ENCODE measurements around the gene TMEM234.

Gene TMEM234

DNA sequence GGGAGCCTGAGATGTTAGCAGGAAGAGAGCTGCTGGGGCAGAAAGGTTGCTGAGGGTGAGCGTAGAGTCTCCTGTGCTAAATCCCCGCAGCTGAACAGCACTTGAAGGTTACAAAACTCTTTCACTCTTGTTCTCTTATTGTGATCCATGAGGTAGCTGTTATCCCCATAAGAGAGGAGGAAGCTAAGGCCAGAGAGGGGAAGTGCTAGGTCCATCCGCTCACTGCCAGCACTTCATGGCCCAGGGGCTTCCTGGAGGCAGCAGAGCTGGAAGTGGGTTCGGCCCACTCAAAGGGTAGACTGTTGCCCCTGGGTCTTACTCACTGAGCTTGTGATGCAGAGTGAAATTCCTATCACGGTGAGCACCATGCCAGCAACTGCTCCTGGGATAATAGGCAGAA, 5.6 kb downstream of the TMEM234 start:
- H3K9me2 ChIP-seq (replicated peaks; ENCODE audit: insufficient read depth, low read length): no peaks in the 10 kb centered on the region

DNA sequence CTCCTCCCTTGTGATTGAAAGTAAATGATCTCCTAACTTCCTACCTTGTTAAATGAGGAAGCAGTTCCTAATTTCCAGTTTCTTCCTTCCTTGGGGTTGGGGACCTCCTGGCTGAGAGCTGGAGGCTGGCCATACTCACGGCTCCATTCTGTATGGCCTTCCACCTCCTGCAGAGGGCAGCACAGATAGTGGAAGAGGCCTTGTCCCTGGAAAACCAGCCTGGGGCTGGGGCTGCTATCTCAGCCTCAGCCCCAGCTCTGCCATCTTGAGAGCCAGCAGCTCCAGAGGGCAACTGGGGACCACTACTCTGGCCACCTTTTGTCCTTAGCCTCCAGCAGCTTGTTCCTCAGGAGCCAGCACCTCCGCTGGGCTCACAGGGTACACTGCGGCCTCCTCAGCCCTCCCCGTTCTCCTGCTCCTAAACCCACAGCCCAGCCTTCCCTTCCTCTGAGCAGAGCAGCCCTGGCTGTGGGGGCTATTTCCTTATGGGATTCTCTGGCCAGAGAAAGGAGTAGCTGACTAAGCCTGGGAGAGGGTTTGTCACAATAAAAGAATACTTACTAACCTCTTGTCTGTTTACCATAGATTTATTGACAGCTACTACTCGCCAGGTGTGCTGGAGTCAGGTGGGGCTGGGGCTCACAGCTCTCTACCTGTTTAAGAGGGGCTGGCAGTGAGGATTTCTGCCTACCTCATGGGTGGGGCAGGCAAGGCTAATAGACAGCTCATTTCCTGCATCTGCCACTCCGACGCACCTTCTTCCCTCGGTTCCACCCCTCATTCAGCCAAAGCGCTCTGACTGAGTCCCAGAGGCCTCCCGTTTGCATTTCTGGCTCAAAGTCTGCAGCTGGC, 6.3 kb downstream of the TMEM234 start:
- H3K4me3 ChIP-seq (ENCODE audit: insufficient read depth, low read length, poor library complexity, severe bottlenecking): no peak overlapping the region
- no peak overlapping the region for H3K4me2 ChIP-seq (ENCODE audit: low read depth, low read length, poor library complexity, severe bottlenecking)
- H3K36me3 ChIP-seq (ENCODE audit: low read length): no peaks in the 10 kb centered on the region
- H2AFZ ChIP-seq (ENCODE audit: low read depth, low read length, severe bottlenecking): no peak overlapping the region
- no peaks in the 10 kb centered on the region for H3K9me2 ChIP-seq (replicated peaks; ENCODE audit: insufficient read depth, low read length)
- TF ChIP-seq, protein P1, sequence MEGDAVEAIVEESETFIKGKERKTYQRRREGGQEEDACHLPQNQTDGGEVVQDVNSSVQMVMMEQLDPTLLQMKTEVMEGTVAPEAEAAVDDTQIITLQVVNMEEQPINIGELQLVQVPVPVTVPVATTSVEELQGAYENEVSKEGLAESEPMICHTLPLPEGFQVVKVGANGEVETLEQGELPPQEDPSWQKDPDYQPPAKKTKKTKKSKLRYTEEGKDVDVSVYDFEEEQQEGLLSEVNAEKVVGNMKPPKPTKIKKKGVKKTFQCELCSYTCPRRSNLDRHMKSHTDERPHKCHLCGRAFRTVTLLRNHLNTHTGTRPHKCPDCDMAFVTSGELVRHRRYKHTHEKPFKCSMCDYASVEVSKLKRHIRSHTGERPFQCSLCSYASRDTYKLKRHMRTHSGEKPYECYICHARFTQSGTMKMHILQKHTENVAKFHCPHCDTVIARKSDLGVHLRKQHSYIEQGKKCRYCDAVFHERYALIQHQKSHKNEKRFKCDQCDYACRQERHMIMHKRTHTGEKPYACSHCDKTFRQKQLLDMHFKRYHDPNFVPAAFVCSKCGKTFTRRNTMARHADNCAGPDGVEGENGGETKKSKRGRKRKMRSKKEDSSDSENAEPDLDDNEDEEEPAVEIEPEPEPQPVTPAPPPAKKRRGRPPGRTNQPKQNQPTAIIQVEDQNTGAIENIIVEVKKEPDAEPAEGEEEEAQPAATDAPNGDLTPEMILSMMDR (IDR thresholded peaks at IDR 0.05; ENCODE audit: insufficient read depth, low read length, poor library complexity, severe bottlenecking): peak; percentile 74
- TF ChIP-seq EZH2phosphoT487 (conservative IDR thresholded peaks at IDR 0.05; ENCODE audit: low read length): no peak
- no peak overlapping the region for H3K27ac ChIP-seq (ENCODE audit: low read depth, low read length)
- H3F3A ChIP-seq (ENCODE audit: insufficient read depth): no peaks in the 10 kb centered on the region
- H3K27me3 ChIP-seq (ENCODE audit: low read length): no peaks in the 10 kb centered on the region
- no peaks in the 10 kb centered on the region for H3K9me3 ChIP-seq (ENCODE audit: insufficient read depth, low read length)
- H4K20me1 ChIP-seq (ENCODE audit: low read depth, low read length): no peaks in the 10 kb centered on the region
- H3K79me2 ChIP-seq (ENCODE audit: insufficient read depth, low read length): no peaks in the 10 kb centered on the region
- no peak overlapping the region for H3K9ac ChIP-seq (ENCODE audit: low read length)

More for the DNA sequence above, 5.6 kb downstream of the TMEM234 start:
- no peak for TF ChIP-seq EZH2phosphoT487 (conservative IDR thresholded peaks at IDR 0.05; ENCODE audit: low read length)
- TF ChIP-seq, protein P1 (IDR thresholded peaks at IDR 0.05; ENCODE audit: insufficient read depth, low read length, poor library complexity, severe bottlenecking): no peak
- Histone ChIP-seq H3K4me2 (ENCODE audit: low read depth, low read length, poor library complexity, severe bottlenecking) (no peak overlapping the region), H4K20me1 (ENCODE audit: low read depth, low read length) (no peaks in the 10 kb centered on the region), H3K9me3 (ENCODE audit: insufficient read depth, low read length) (no peaks in the 10 kb centered on the region), H3K9ac (ENCODE audit: low read length) (no peak overlapping the region), H3F3A (ENCODE audit: insufficient read depth) (no peaks in the 10 kb centered on the region), H3K36me3 (ENCODE audit: low read length) (no peaks in the 10 kb centered on the region), H3K27me3 (ENCODE audit: low read length) (no peaks in the 10 kb centered on the region), H3K4me3 (ENCODE audit: insufficient read depth, low read length, poor library complexity, severe bottlenecking) (no peak overlapping the region), H3K79me2 (ENCODE audit: insufficient read depth, low read length) (no peaks in the 10 kb centered on the region), H3K27ac (ENCODE audit: low read depth, low read length) (no peak overlapping the region), H2AFZ (ENCODE audit: low read depth, low read length, severe bottlenecking) (no peak overlapping the region)

DNA sequence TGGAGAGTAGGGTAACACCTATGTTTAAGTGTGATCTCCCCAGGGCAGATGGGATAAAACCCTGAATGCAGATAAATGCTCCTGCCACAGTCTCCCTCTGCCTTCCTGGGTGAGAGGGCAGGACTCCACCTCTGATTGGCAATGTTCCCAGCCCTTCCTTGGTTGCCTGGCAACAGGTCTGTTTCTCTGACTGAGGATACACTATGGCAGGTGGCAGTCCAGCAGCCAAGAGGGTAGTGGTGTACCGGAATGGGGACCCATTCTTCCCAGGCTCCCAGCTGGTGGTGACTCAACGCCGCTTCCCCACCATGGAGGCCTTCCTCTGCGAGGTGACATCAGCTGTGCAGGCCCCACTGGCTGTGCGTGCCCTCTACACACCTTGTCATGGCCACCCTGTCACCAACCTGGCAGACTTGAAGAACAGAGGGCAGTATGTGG, 13.2 kb downstream of the TMEM234 start, which contains the start of gene DCDC2B:
DCDC2B (plus strand) TSS at position 199 of the 438 bp plus-strand sequence; CDS start at position 204, 5 bp downstream.
- Histone ChIP-seq H3F3A (ENCODE audit: insufficient read depth) (0 out of 2 replicates have a peak, but pooled peaks cover 4% of the 10 kb centered on the region), H3K27me3 (ENCODE audit: low read length) (no peaks in the 10 kb centered on the region), H3K4me3 (ENCODE audit: insufficient read depth, low read length, poor library complexity, severe bottlenecking) (no peak within 1 kb of the TSS), H3K9ac (ENCODE audit: low read length) (no peak within 1 kb of the TSS), H4K20me1 (ENCODE audit: low read depth, low read length) (no peaks in the 10 kb centered on the region), H3K36me3 (ENCODE audit: low read length) (no peaks in the 10 kb centered on the region), H3K9me3 (ENCODE audit: insufficient read depth, low read length) (no peaks in the 10 kb centered on the region), H3K4me2 (ENCODE audit: low read depth, low read length, poor library complexity, severe bottlenecking) (no peak within 1 kb of the TSS), H3K27ac (ENCODE audit: low read depth, low read length) (no peak within 1 kb of the TSS), H2AFZ (ENCODE audit: low read depth, low read length, severe bottlenecking) (no peak within 1 kb of the TSS), H3K9me2 (replicated peaks; ENCODE audit: insufficient read depth, low read length) (no peaks in the 10 kb centered on the region), H3K79me2 (ENCODE audit: insufficient read depth, low read length) (no peaks in the 10 kb centered on the region)
- TF ChIP-seq EZH2phosphoT487 (conservative IDR thresholded peaks at IDR 0.05; ENCODE audit: low read length): no peak
- TF ChIP-seq, protein P1 (IDR thresholded peaks at IDR 0.05; ENCODE audit: insufficient read depth, low read length, poor library complexity, severe bottlenecking): no peak

All from SU-DHL-6 (cell line).